Caco-2 (cell line): ENCODE data around the gene MACROD2. TPM values are rescaled to one million over a fixed set of nuclear protein-coding genes. Genes with fewer than 3 reads are reported as not detected.

Experiments used
- BruUV-seq: library from RNA; stranded (reverse); fragments of 400-500 nt; replicated peaks from 2 replicates; lab custom pipeline; 2021; lab: Mats Ljungman, UMichigan
- CTCF ChIA-PET: fragments of 300-600 bp; sonication (Branson Sonifier 250); formaldehyde crosslinking; loops from one replicate; lab custom pipeline; 2022; ENCODE audit warnings: antibody characterized with exemption; lab: Charles Lee
- POLR2A ChIA-PET: fragments of 300-600 bp; sonication (Branson Sonifier 250); formaldehyde crosslinking; loops from one replicate; lab custom pipeline; 2022; ENCODE audit warnings: antibody characterized with exemption; lab: Charles Lee
- DNase-seq, 2 experiments: peaks; one replicate each; pipeline versions ENCODE4 v3.0.0 to v3.0.0-alpha.2; 2020 to 2022
- H3K27me3 ChIP-seq: replicated peaks from 2 replicates; pipeline ENCODE4 v1.6.0; 2011; ENCODE audit warnings: low read length; ENCODE audit not compliant: control insufficient read depth, insufficient read depth
- H3K36me3 ChIP-seq: 2 replicates; pipeline ENCODE4 v1.5.1; 2011; ENCODE audit warnings: low read length; ENCODE audit not compliant: control insufficient read depth, insufficient read depth
- H3K4me1 ChIP-seq: fragments of 250-450 bp; sonication (Bioruptor Pico); 2 replicates; pipeline ENCODE4 v1.5.1; 2020; ENCODE audit warnings: mild to moderate bottlenecking
- H3K4me3 ChIP-seq: 2 replicates; pipeline ENCODE4 v1.5.1; 2011; ENCODE audit warnings: low read depth, mild to moderate bottlenecking, control low read depth, low read length
- H3K9me3 ChIP-seq: fragments of 250-450 bp; sonication (Bioruptor Pico); 2 replicates; pipeline ENCODE4 v1.5.1; 2020; ENCODE audit warnings: mild to moderate bottlenecking, moderate library complexity
- H3K27ac Mint-ChIP-seq: one replicate; pipeline ENCODE4 v1.8.0; 2022; ENCODE audit warnings: mixed read lengths; ENCODE audit not compliant: unreplicated experiment
- H3K27me3 Mint-ChIP-seq: one replicate; pipeline ENCODE4 v1.8.0; 2022; ENCODE audit warnings: mixed read lengths; ENCODE audit not compliant: insufficient read depth, unreplicated experiment
- H3K36me3 Mint-ChIP-seq: one replicate; pipeline ENCODE4 v1.8.0; 2022; ENCODE audit warnings: mild to moderate bottlenecking, mixed read lengths; ENCODE audit not compliant: insufficient read depth, unreplicated experiment
- H3K4me1 Mint-ChIP-seq: one replicate; pipeline ENCODE4 v1.8.0; 2022; ENCODE audit warnings: low read depth, mixed read lengths; ENCODE audit not compliant: unreplicated experiment
- H3K4me3 Mint-ChIP-seq: one replicate; pipeline ENCODE4 v1.8.0; 2022; ENCODE audit warnings: mild to moderate bottlenecking, moderate library complexity, mixed read lengths; ENCODE audit not compliant: unreplicated experiment
- H3K9me3 Mint-ChIP-seq: one replicate; pipeline ENCODE4 v1.8.0; 2022; ENCODE audit warnings: mixed read lengths; ENCODE audit not compliant: unreplicated experiment
- intact Hi-C: fragments of 100-400 bp; cut with micrococcal nuclease; formaldehyde crosslinking; loops from one replicate; pipeline ENCODE4 v1.10.0; 2022; ENCODE audit not compliant: unreplicated experiment
- total RNA-seq: library from RNA; stranded (reverse); gene quantifications from 2 replicates; pipeline ENCODE4 v1.2.3, GENCODE V29; 2022
- TF ChIP-seq, protein P1 (sequence below), 2 experiments: fragments of 200-600 bp in 1 of 2; IDR thresholded peaks; 1 replicate in 1 of 2; 2 replicates in 1 of 2; pipeline versions ENCODE4 v1.5.1 to v1.8.0; 2011 to 2022; ENCODE audit warnings: antibody characterized with exemption in 1 of 2, control low read depth in 1 of 2, inconsistent platforms in 1 of 2, low read depth in 1 of 2, low read length in 1 of 2, mild to moderate bottlenecking in 1 of 2, moderate library complexity in 1 of 2; ENCODE audit not compliant: insufficient read depth in 1 of 2, severe bottlenecking in 1 of 2, unreplicated experiment in 1 of 2

The MACROD2 gene
- total RNA-seq, 1 experiment from 2014 or later: 6.4 TPM

DNA sequence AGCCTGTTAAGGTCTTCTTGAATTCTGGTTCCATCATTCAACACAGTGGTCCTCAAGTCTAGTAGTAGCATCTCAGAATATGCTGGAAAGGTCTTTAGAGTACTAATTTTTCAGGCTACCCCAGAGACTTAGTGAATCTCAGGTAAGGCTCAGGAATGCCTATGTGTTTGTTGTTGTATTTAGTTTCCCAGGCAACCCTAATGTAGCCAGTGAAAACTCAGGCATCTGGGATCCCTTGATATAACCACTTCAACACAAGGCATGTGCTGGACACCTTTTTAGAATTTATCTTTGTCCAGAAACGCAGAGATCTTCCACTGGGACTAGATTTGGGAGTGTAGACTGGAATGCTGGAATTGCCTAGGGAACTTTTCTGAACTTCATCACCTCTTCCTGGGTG lies 940.0 kb downstream of the MACROD2 start:
- POLR2A ChIA-PET: no interaction called here
- Mint-ChIP-seq H3K27ac (no peak overlapping the region), H3K9me3 (peaks cover 10% of the 10 kb centered on the region), H3K4me1 (no peaks in the 10 kb centered on the region), H3K27me3 (no peaks in the 10 kb centered on the region), H3K36me3 (no peaks in the 10 kb centered on the region), H3K4me3 (no peak overlapping the region)
- DNase-seq: no peak
- H3K4me1 ChIP-seq: no peaks in the 10 kb centered on the region
- no peak overlapping the region for H3K4me3 ChIP-seq
- TF ChIP-seq, protein P1, sequence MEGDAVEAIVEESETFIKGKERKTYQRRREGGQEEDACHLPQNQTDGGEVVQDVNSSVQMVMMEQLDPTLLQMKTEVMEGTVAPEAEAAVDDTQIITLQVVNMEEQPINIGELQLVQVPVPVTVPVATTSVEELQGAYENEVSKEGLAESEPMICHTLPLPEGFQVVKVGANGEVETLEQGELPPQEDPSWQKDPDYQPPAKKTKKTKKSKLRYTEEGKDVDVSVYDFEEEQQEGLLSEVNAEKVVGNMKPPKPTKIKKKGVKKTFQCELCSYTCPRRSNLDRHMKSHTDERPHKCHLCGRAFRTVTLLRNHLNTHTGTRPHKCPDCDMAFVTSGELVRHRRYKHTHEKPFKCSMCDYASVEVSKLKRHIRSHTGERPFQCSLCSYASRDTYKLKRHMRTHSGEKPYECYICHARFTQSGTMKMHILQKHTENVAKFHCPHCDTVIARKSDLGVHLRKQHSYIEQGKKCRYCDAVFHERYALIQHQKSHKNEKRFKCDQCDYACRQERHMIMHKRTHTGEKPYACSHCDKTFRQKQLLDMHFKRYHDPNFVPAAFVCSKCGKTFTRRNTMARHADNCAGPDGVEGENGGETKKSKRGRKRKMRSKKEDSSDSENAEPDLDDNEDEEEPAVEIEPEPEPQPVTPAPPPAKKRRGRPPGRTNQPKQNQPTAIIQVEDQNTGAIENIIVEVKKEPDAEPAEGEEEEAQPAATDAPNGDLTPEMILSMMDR (IDR thresholded peaks at IDR 0.05; ENCODE audit: insufficient read depth in 1 of 2, low read depth in 1 of 2, low read length in 1 of 2, severe bottlenecking in 1 of 2, unreplicated experiment in 1 of 2): no peak
- no peaks in the 10 kb centered on the region for H3K36me3 ChIP-seq
- 0 out of 2 replicates have a peak, but pooled peaks cover 6% of the 10 kb centered on the region for H3K9me3 ChIP-seq
- no peaks in the 10 kb centered on the region for H3K27me3 ChIP-seq
- intact Hi-C loops: no loop called here
- CTCF ChIA-PET: no interaction called here
- BruUV-seq: no TSS peak

GRCh38 chr20:14937021-14937420 lies 941.7 kb downstream of the MACROD2 start:
- BruUV-seq: no TSS peak
- Mint-ChIP-seq H3K4me1 (no peaks in the 10 kb centered on the region), H3K27me3 (no peaks in the 10 kb centered on the region), H3K4me3 (no peak overlapping the region), H3K36me3 (no peaks in the 10 kb centered on the region), H3K27ac (peak overlapping the region; percentile 50), H3K9me3 (peaks cover 10% of the 10 kb centered on the region)
- Histone ChIP-seq H3K9me3 (0 out of 2 replicates have a peak, but pooled peaks cover 6% of the 10 kb centered on the region), H3K4me3 (no peak overlapping the region), H3K27me3 (no peaks in the 10 kb centered on the region), H3K36me3 (no peaks in the 10 kb centered on the region), H3K4me1 (no peaks in the 10 kb centered on the region)
- DNase-seq: no peak
- ChIA-PET CTCF (no interaction called here), POLR2A (no interaction called here)
- intact Hi-C loops: no loop called here
- TF ChIP-seq, protein P1 (IDR thresholded peaks at IDR 0.05; ENCODE audit: insufficient read depth in 1 of 2, low read depth in 1 of 2, low read length in 1 of 2, severe bottlenecking in 1 of 2, unreplicated experiment in 1 of 2): no peak

DNA sequence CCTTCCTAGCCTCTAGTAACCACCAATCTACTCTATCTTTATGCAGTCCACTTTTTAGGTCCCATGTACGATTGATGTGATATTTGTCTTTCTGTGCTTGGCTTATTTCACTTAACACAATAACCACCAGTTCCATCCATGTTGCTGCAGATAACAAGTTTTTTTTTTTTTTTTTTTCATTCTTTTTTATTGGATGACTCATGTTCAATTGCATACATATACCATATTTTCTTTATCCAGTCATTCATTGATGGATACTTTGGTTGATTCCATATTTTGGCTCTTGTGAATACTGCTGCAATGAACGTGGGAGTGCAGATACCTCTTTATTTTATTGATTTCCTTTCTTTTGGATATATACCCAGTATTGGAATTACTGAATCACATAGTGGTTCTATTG lies 942.5 kb downstream of the MACROD2 start:
- Histone ChIP-seq H3K36me3 (no peaks in the 10 kb centered on the region), H3K4me1 (no peaks in the 10 kb centered on the region), H3K9me3 (0 out of 2 replicates have a peak, but pooled peaks cover 6% of the 10 kb centered on the region), H3K27me3 (no peaks in the 10 kb centered on the region), H3K4me3 (no peak overlapping the region)
- TF ChIP-seq, protein P1 (IDR thresholded peaks at IDR 0.05; ENCODE audit: insufficient read depth in 1 of 2, low read depth in 1 of 2, low read length in 1 of 2, severe bottlenecking in 1 of 2, unreplicated experiment in 1 of 2): no peak
- no peaks in the 10 kb centered on the region for H3K4me1 Mint-ChIP-seq
- ChIA-PET POLR2A (no interaction called here), CTCF (no interaction called here)
- H3K4me3 Mint-ChIP-seq: no peak overlapping the region
- DNase-seq: no peak
- intact Hi-C loops: no loop called here
- no peak overlapping the region for H3K27ac Mint-ChIP-seq
- no TSS peak for BruUV-seq
- no peaks in the 10 kb centered on the region for H3K27me3 Mint-ChIP-seq
- peaks cover 10% of the 10 kb centered on the region for H3K9me3 Mint-ChIP-seq
- H3K36me3 Mint-ChIP-seq: no peaks in the 10 kb centered on the region
